ENCODE measurements around the gene GPR62.
A peak's percentile ranks its signal among the peaks of the same experiment; 100 is the strongest.

GPR62 gene

GRCh38 chr3:51962854-51963530, 7.8 kb downstream of the GPR62 start:
- TF ChIP-seq, protein P1, sequence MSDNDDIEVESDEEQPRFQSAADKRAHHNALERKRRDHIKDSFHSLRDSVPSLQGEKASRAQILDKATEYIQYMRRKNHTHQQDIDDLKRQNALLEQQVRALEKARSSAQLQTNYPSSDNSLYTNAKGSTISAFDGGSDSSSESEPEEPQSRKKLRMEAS (IDR thresholded peaks at IDR 0.05; ENCODE audit: low read depth, low read length): no peak
- no peak for TF ChIP-seq MYC (IDR thresholded peaks at IDR 0.05; ENCODE audit: low read depth, low read length)
- no peak for TF ChIP-seq POLR2A (IDR thresholded peaks at IDR 0.05; ENCODE audit: extremely low read depth, insufficient read length)
- TF ChIP-seq, protein P2, sequence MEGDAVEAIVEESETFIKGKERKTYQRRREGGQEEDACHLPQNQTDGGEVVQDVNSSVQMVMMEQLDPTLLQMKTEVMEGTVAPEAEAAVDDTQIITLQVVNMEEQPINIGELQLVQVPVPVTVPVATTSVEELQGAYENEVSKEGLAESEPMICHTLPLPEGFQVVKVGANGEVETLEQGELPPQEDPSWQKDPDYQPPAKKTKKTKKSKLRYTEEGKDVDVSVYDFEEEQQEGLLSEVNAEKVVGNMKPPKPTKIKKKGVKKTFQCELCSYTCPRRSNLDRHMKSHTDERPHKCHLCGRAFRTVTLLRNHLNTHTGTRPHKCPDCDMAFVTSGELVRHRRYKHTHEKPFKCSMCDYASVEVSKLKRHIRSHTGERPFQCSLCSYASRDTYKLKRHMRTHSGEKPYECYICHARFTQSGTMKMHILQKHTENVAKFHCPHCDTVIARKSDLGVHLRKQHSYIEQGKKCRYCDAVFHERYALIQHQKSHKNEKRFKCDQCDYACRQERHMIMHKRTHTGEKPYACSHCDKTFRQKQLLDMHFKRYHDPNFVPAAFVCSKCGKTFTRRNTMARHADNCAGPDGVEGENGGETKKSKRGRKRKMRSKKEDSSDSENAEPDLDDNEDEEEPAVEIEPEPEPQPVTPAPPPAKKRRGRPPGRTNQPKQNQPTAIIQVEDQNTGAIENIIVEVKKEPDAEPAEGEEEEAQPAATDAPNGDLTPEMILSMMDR (IDR thresholded peaks at IDR 0.05; ENCODE audit: low read depth, low read length): no peak
- no peak overlapping the region for H3K4me3 ChIP-seq (ENCODE audit: low read depth, low read length)
- no peak for DNase-seq (ENCODE audit: low read depth)

GRCh38 chr3:51963951-51964451, 8.8 kb downstream of the GPR62 start:
- TF ChIP-seq POLR2A (IDR thresholded peaks at IDR 0.05; ENCODE audit: extremely low read depth, insufficient read length): no peak
- no peak for DNase-seq (ENCODE audit: low read depth)
- H3K4me3 ChIP-seq (ENCODE audit: low read depth, low read length): no peak overlapping the region

DNA sequence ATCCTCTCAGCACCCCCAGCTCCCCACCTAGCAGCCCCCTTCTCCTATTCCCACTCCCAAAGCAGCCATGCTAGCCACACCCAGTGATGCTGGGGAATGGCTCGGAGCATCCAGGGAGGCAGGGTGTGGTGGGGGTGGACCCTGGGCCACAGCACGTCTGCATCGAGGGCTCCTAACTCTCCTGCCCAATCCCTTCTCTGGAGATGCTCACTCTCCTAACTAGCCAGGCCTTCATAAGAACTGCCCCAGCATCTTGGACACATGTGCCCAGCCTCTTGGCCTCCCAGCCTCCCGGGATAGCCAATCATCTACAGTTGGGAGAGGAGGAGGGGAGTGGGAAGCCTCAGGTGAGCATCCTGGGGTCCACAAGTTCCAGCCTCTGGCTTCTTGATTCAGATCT, 9.3 kb downstream of the GPR62 start:
- no peak overlapping the region for H3K4me3 ChIP-seq (ENCODE audit: low read depth, low read length)
- no peak for TF ChIP-seq MYC (IDR thresholded peaks at IDR 0.05; ENCODE audit: low read depth, low read length)
- no peak for TF ChIP-seq POLR2A (IDR thresholded peaks at IDR 0.05; ENCODE audit: extremely low read depth, insufficient read length)
- TF ChIP-seq, protein P2 (IDR thresholded peaks at IDR 0.05; ENCODE audit: low read depth, low read length): no peak
- TF ChIP-seq, protein P1 (IDR thresholded peaks at IDR 0.05; ENCODE audit: low read depth, low read length): no peak
- DNase-seq (ENCODE audit: low read depth): no peak

DNA sequence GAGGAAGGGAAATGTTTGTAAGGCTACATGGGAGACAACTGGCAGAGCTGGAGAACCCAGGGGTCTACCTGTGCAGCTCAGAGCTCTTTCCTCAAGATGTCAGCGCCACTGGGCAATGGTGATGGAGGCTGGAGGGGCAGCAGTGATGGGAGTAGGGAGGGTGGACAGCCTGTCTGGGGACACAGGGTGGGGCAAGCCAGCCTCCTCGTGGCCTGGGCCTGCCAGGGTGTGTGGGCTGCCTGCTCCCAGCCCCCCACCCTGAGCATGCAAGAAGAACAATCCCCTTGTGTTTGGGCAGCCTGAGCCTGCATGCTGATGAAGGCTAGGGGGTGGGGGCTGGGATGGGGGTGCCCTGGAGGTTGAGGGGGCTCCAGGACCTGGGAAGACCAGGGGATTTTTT, 10.8 kb downstream of the GPR62 start:
- no peak overlapping the region for H3K4me3 ChIP-seq (ENCODE audit: low read depth, low read length)
- no peak for DNase-seq (ENCODE audit: low read depth)
- TF ChIP-seq, protein P2 (IDR thresholded peaks at IDR 0.05; ENCODE audit: low read depth, low read length): no peak
- TF ChIP-seq POLR2A (IDR thresholded peaks at IDR 0.05; ENCODE audit: extremely low read depth, insufficient read length) (no peak), MYC (IDR thresholded peaks at IDR 0.05; ENCODE audit: low read depth, low read length) (no peak)
- TF ChIP-seq, protein P1 (IDR thresholded peaks at IDR 0.05; ENCODE audit: low read depth, low read length): no peak

DNA sequence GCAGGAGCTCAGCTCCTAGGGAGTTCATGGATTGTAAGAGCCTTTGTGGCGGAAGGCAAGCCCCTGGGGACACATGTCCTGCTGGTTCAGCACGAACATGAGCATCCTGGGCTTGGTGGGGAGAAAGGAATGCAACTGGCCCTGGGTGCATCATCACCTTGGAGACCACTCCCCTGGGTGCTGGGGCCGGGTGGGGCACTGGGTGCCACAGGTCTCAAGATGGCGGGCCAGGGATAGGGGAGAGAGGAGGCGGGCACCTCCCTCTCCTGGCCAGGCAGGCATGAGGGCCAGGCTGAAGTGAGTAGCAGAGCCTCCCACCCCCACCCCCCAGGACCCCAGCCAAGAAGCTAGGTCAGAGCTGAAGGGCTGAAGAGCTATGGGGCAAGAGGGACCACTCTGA, 11.3 kb downstream of the GPR62 start:
- no peak overlapping the region for H3K4me3 ChIP-seq (ENCODE audit: low read depth, low read length)
- TF ChIP-seq, protein P2 (IDR thresholded peaks at IDR 0.05; ENCODE audit: low read depth, low read length): no peak
- no peak for TF ChIP-seq POLR2A (IDR thresholded peaks at IDR 0.05; ENCODE audit: extremely low read depth, insufficient read length)
- TF ChIP-seq MYC (IDR thresholded peaks at IDR 0.05; ENCODE audit: low read depth, low read length): no peak
- TF ChIP-seq, protein P1 (IDR thresholded peaks at IDR 0.05; ENCODE audit: low read depth, low read length): no peak
- DNase-seq (ENCODE audit: low read depth): no peak

GRCh38 chr3:51966922-51967383, 11.8 kb downstream of the GPR62 start:
- H3K4me3 ChIP-seq (ENCODE audit: low read depth, low read length): peak overlapping the region; percentile 11
- DNase-seq (ENCODE audit: low read depth): no peak
- TF ChIP-seq POLR2A (IDR thresholded peaks at IDR 0.05; ENCODE audit: extremely low read depth, insufficient read length) (no peak), MYC (IDR thresholded peaks at IDR 0.05; ENCODE audit: low read depth, low read length) (no peak)
- TF ChIP-seq, protein P1 (IDR thresholded peaks at IDR 0.05; ENCODE audit: low read depth, low read length): no peak
- TF ChIP-seq, protein P2 (IDR thresholded peaks at IDR 0.05; ENCODE audit: low read depth, low read length): no peak
